Measurements from ENCODE around the gene NFATC1. TPM values are rescaled to one million over a fixed set of nuclear protein-coding genes. Genes with fewer than 3 reads are reported as not detected.
A peak's percentile ranks its signal among the peaks of the same experiment; 100 is the strongest.

Gene NFATC1
- total and polyA plus RNA-seq, 2 donors from 2014 or later = 4.3 to 17.2 TPM

DNA sequence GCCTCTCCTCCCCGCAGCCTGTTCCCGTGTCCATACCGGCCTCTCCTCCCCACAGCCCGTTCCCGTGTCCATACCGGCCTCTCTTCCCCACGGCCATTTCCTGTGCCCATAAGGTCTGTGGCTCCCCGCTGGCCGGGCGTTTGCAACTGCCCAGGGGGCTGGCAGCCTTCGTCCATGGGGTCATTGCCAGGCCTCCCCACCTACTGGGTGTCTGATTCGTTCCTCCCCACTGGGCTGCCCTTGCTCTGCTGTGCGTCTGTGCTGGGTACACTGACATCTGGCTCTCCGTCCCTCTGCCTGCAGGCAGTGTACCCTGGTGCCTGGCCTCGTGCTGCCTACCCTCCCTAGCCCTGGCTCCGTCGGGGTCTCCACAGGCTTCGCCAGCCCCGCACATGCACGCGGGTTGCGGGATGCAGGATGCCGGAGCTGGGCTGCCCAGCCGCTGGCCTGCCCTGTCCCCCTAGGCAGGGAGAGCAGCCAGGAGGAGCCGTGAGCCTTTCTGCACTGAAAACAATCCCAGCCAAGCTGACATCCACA lies 67.8 kb downstream of the NFATC1 start:
- no peak overlapping the region for H3K4me3 ChIP-seq (ENCODE audit: low read length in 3 of 3)
- FAIRE-seq = no peak
- H3K27ac ChIP-seq (ENCODE audit: low read depth in 2 of 2, low read length in 2 of 2) = no peak overlapping the region
- no peaks in the 10 kb centered on the region for H3K4me1 ChIP-seq (ENCODE audit: control insufficient read depth in 2 of 3, insufficient read depth in 2 of 3, low read depth in 1 of 3, low read length in 3 of 3)
- no peak overlapping the region for H3K9ac ChIP-seq (ENCODE audit: low read length in 3 of 3)
- no peaks in the 10 kb centered on the region for H3K27me3 ChIP-seq (ENCODE audit: control insufficient read depth, insufficient read depth, low read length)
- no peak for DNase-seq
- peaks cover 0 to 5% (median 0%) of the 10 kb centered on the region in 3 donors for H3K36me3 ChIP-seq (ENCODE audit: control insufficient read depth in 2 of 3, insufficient read depth in 3 of 3, low read length in 3 of 3)
- TF ChIP-seq, protein P1, sequence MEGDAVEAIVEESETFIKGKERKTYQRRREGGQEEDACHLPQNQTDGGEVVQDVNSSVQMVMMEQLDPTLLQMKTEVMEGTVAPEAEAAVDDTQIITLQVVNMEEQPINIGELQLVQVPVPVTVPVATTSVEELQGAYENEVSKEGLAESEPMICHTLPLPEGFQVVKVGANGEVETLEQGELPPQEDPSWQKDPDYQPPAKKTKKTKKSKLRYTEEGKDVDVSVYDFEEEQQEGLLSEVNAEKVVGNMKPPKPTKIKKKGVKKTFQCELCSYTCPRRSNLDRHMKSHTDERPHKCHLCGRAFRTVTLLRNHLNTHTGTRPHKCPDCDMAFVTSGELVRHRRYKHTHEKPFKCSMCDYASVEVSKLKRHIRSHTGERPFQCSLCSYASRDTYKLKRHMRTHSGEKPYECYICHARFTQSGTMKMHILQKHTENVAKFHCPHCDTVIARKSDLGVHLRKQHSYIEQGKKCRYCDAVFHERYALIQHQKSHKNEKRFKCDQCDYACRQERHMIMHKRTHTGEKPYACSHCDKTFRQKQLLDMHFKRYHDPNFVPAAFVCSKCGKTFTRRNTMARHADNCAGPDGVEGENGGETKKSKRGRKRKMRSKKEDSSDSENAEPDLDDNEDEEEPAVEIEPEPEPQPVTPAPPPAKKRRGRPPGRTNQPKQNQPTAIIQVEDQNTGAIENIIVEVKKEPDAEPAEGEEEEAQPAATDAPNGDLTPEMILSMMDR (IDR thresholded peaks at IDR 0.05; ENCODE audit: borderline replicate concordance, extremely low read depth, insufficient read depth) = no peak
- intact Hi-C loops (cut with DNase I) = no loop called here
- no peaks in the 10 kb centered on the region for H3K9me3 ChIP-seq (ENCODE audit: control insufficient read depth in 2 of 3, insufficient read depth in 1 of 3, low read length in 3 of 3)

DNA sequence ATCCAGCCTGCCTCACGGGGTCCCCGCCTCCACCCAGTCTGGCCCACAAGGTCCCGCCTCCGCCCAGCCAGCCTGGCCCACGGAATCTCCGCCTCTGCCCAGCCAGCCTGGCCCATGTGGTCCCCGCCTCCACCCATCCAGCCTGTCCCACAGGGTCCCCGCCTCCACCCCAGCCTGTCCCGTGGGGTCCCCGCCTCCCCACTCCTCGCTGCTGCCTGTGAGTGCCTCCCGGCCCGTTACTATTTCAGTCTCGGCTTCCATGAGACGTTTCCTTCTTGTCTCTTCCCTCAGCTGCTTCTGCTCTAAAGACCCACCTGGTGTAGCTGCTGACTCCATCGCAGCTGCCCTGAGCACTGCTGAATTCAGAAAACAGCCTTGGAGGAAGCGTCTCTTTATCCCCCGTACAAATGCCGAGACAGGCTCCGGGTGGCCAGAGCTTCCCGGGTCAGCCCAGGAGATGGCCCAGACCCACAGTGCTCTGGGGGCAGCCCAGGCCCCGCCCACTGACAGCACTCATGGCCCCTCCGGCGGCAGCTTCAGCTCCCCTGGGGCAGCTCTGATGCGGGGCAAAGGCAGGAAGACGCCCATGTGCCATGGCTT lies 69.8 kb downstream of the NFATC1 start:
- H3K27ac ChIP-seq (ENCODE audit: low read depth in 2 of 2, low read length in 2 of 2) = no peak overlapping the region

DNA sequence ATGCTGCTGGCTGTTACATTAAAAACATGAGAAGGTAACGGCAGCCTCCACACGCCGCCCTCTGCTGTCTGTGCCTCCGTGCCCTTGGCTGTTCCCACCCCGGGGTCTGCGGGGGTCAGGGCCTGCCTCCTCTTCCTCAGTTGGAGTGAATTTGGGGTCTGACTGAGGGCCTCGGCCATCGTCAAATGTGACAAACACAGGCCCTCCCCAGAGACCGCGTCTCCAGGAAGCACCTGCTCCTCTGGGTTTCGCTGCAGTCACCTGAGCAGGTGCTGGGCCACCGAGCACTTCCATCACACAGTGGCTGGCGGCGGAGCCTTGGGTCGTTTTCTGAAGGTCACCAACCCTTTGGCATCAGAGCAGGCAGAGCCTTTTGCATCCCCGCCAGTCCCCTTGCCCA lies 70.9 kb downstream of the NFATC1 start:
- Histone ChIP-seq H3K27me3 (ENCODE audit: control insufficient read depth, insufficient read depth, low read length) (no peaks in the 10 kb centered on the region), H3K4me1 (ENCODE audit: control insufficient read depth in 2 of 3, insufficient read depth in 2 of 3, low read depth in 1 of 3, low read length in 3 of 3) (no peaks in the 10 kb centered on the region), H3K9ac (ENCODE audit: low read length in 3 of 3) (no peak overlapping the region), H3K27ac (ENCODE audit: low read depth in 2 of 2, low read length in 2 of 2) (no peak overlapping the region), H3K36me3 (ENCODE audit: control insufficient read depth in 2 of 3, insufficient read depth in 3 of 3, low read length in 3 of 3) (peaks cover 0 to 5% (median 0%) of the 10 kb centered on the region in 3 donors), H3K9me3 (ENCODE audit: control insufficient read depth in 2 of 3, insufficient read depth in 1 of 3, low read length in 3 of 3) (no peaks in the 10 kb centered on the region), H3K4me3 (ENCODE audit: low read length in 3 of 3) (no peak overlapping the region)
- no peak for DNase-seq
- FAIRE-seq = no peak
- intact Hi-C loops (cut with DNase I) = no loop called here
- TF ChIP-seq, protein P1 (IDR thresholded peaks at IDR 0.05; ENCODE audit: borderline replicate concordance, extremely low read depth, insufficient read depth) = no peak

More for the DNA sequence above, 69.8 kb downstream of the NFATC1 start:
- Histone ChIP-seq H3K9ac (ENCODE audit: low read length in 3 of 3) (no peak overlapping the region), H3K4me3 (ENCODE audit: low read length in 3 of 3) (no peak overlapping the region), H3K4me1 (ENCODE audit: control insufficient read depth in 2 of 3, insufficient read depth in 2 of 3, low read depth in 1 of 3, low read length in 3 of 3) (no peaks in the 10 kb centered on the region), H3K27me3 (ENCODE audit: control insufficient read depth, insufficient read depth, low read length) (no peaks in the 10 kb centered on the region), H3K36me3 (ENCODE audit: control insufficient read depth in 2 of 3, insufficient read depth in 3 of 3, low read length in 3 of 3) (peaks cover 0 to 5% (median 0%) of the 10 kb centered on the region in 3 donors), H3K9me3 (ENCODE audit: control insufficient read depth in 2 of 3, insufficient read depth in 1 of 3, low read length in 3 of 3) (no peaks in the 10 kb centered on the region)
- TF ChIP-seq, protein P1 (IDR thresholded peaks at IDR 0.05; ENCODE audit: borderline replicate concordance, extremely low read depth, insufficient read depth) = no peak
- FAIRE-seq (no peak), DNase-seq (peak in 3 of 5 donors; percentile 54 to 80 (median 58))
- intact Hi-C loops (cut with DNase I) = no loop called here

All from kidney (tissue), 14 donors.